Stimulated activated naive B cell treated with anti-CD40 and anti-IgM and Interleukin-4, amounts not matched to agents 10 μg/mL and 1 μg/mL and 100 μg/mL, for 72 hours (primary cell): ENCODE measurements around the gene XRCC5.

Experiments
- ATAC-seq, 2 donors: fragments of 150-1000 bp; cut with Tn5 transposase; replicated peaks; 2 replicates each; pipeline ENCODE4 v1.10.0; 2021; ENCODE audit warnings: moderate library complexity in 1 of 2
- DNase-seq: peaks from one replicate; pipeline ENCODE4 v3.0.0; 2021
- H3K27ac Mint-ChIP-seq: one replicate; pipeline ENCODE4 v1.8.0; 2022; ENCODE audit warnings: mild to moderate bottlenecking, mixed read lengths
- H3K27me3 Mint-ChIP-seq, 2 donors: one replicate each; pipeline ENCODE4 v1.8.0; 2022; ENCODE audit warnings: mixed read lengths in 2 of 2
- H3K36me3 Mint-ChIP-seq, 2 donors: one replicate each; pipeline ENCODE4 v1.8.0; 2022; ENCODE audit warnings: mixed read lengths in 2 of 2, mild to moderate bottlenecking in 1 of 2
- H3K4me1 Mint-ChIP-seq, 2 donors: one replicate each; pipeline ENCODE4 v1.8.0; 2022; ENCODE audit warnings: mixed read lengths in 2 of 2, mild to moderate bottlenecking in 1 of 2
- H3K4me3 Mint-ChIP-seq, 2 donors: one replicate each; pipeline ENCODE4 v1.8.0; 2022; ENCODE audit warnings: mild to moderate bottlenecking in 2 of 2, mixed read lengths in 2 of 2, moderate library complexity in 1 of 2
- H3K9me3 Mint-ChIP-seq, 2 donors: one replicate each; pipeline ENCODE4 v1.8.0; 2022; ENCODE audit warnings: mixed read lengths in 2 of 2, mild to moderate bottlenecking in 1 of 2

The XRCC5 gene

GRCh38 chr2:216144372-216144771 is 35.2 kb downstream of the XRCC5 start:
- H3K9me3 Mint-ChIP-seq = no peaks in the 10 kb centered on the region

GRCh38 chr2:216144857-216145256 is 35.7 kb downstream of the XRCC5 start:
- H3K36me3 Mint-ChIP-seq = peaks cover 38 to 52% of the 10 kb centered on the region in 2 donors
- H3K27me3 Mint-ChIP-seq = no peaks in the 10 kb centered on the region
- no peaks in the 10 kb centered on the region for H3K9me3 Mint-ChIP-seq
- peaks cover 0 to 11% of the 10 kb centered on the region in 2 donors for H3K4me1 Mint-ChIP-seq
- ATAC-seq (no peak), DNase-seq (no peak)
- no peak overlapping the region for H3K4me3 Mint-ChIP-seq
- no peak overlapping the region for H3K27ac Mint-ChIP-seq

More at GRCh38 chr2:216144372-216144771, 35.2 kb downstream of the XRCC5 start:
- no peak overlapping the region for H3K4me3 Mint-ChIP-seq
- no peak for ATAC-seq
- DNase-seq = no peak
- H3K27me3 Mint-ChIP-seq = no peaks in the 10 kb centered on the region
- peaks cover 0 to 11% of the 10 kb centered on the region in 2 donors for H3K4me1 Mint-ChIP-seq
- H3K36me3 Mint-ChIP-seq = peaks cover 33 to 50% of the 10 kb centered on the region in 2 donors
- no peak overlapping the region for H3K27ac Mint-ChIP-seq

GRCh38 chr2:216146573-216146972 is 37.4 kb downstream of the XRCC5 start:
- no peaks in the 10 kb centered on the region for H3K27me3 Mint-ChIP-seq
- H3K27ac Mint-ChIP-seq = no peak overlapping the region
- peaks cover 38 to 48% of the 10 kb centered on the region in 2 donors for H3K36me3 Mint-ChIP-seq
- ATAC-seq (no peak), DNase-seq (no peak)
- H3K9me3 Mint-ChIP-seq = no peaks in the 10 kb centered on the region
- H3K4me1 Mint-ChIP-seq = peaks cover 0 to 9% of the 10 kb centered on the region in 2 donors
- H3K4me3 Mint-ChIP-seq = no peak overlapping the region

- Mint-ChIP-seq H3K4me1 (peaks cover 0 to 11% of the 10 kb centered on the region in 2 donors), H3K36me3 (peaks cover 41 to 51% of the 10 kb centered on the region in 2 donors), H3K4me3 (no peak overlapping the region), H3K9me3 (no peaks in the 10 kb centered on the region), H3K27ac (peak overlapping the region; percentile 78), H3K27me3 (no peaks in the 10 kb centered on the region)
- ATAC-seq (no peak), DNase-seq (no peak)
Measured at GRCh38 chr2:216147172-216148131, 38.3 kb downstream of the XRCC5 start.

- Mint-ChIP-seq H3K9me3 (no peaks in the 10 kb centered on the region), H3K4me3 (no peak overlapping the region), H3K27ac (peak overlapping the region; percentile 4), H3K4me1 (peaks cover 0 to 11% of the 10 kb centered on the region in 2 donors), H3K27me3 (no peaks in the 10 kb centered on the region), H3K36me3 (peaks cover 37 to 52% of the 10 kb centered on the region in 2 donors)
- ATAC-seq = no peak
- DNase-seq = no peak
Measured at GRCh38 chr2:216148983-216149382, 39.8 kb downstream of the XRCC5 start.

GRCh38 chr2:216149741-216150140 is 40.6 kb downstream of the XRCC5 start:
- Mint-ChIP-seq H3K27ac (peak overlapping the region; percentile 11), H3K27me3 (no peaks in the 10 kb centered on the region), H3K4me1 (peaks cover 0 to 11% of the 10 kb centered on the region in 2 donors), H3K9me3 (no peaks in the 10 kb centered on the region), H3K4me3 (no peak overlapping the region), H3K36me3 (peaks cover 40 to 57% of the 10 kb centered on the region in 2 donors)
- no peak for ATAC-seq
- DNase-seq = no peak

GRCh38 chr2:216151313-216152025 is 42.3 kb downstream of the XRCC5 start:
- Mint-ChIP-seq H3K9me3 (no peaks in the 10 kb centered on the region), H3K27me3 (no peaks in the 10 kb centered on the region), H3K27ac (no peak overlapping the region), H3K4me3 (no peak overlapping the region), H3K36me3 (peaks cover 41 to 69% of the 10 kb centered on the region in 2 donors), H3K4me1 (peaks cover 0 to 11% of the 10 kb centered on the region in 2 donors)
- ATAC-seq = no peak
- DNase-seq = no peak

GRCh38 chr2:216155954-216156353 is 46.8 kb downstream of the XRCC5 start:
- H3K36me3 Mint-ChIP-seq = peaks cover 27 to 48% of the 10 kb centered on the region in 2 donors
- peaks cover 0 to 3% of the 10 kb centered on the region in 2 donors for H3K4me1 Mint-ChIP-seq
- ATAC-seq = no peak
- no peaks in the 10 kb centered on the region for H3K27me3 Mint-ChIP-seq
- DNase-seq = no peak
- no peak overlapping the region for H3K27ac Mint-ChIP-seq
- H3K4me3 Mint-ChIP-seq = no peak overlapping the region
- H3K9me3 Mint-ChIP-seq = no peaks in the 10 kb centered on the region

- H3K27me3 Mint-ChIP-seq = no peaks in the 10 kb centered on the region
- no peak for ATAC-seq
Measured at GRCh38 chr2:216156822-216157221, 47.7 kb downstream of the XRCC5 start.

GRCh38 chr2:216159144-216159543 is 50.0 kb downstream of the XRCC5 start:
- Mint-ChIP-seq H3K27me3 (no peaks in the 10 kb centered on the region), H3K9me3 (no peaks in the 10 kb centered on the region), H3K27ac (no peak overlapping the region), H3K4me3 (no peak overlapping the region), H3K4me1 (peaks cover 0 to under 1% of the 10 kb centered on the region in 2 donors), H3K36me3 (peaks cover 35 to 42% of the 10 kb centered on the region in 2 donors)
- ATAC-seq (no peak), DNase-seq (no peak)

More at GRCh38 chr2:216156822-216157221, 47.7 kb downstream of the XRCC5 start:
- Mint-ChIP-seq H3K27ac (peak overlapping the region; percentile 25), H3K4me3 (no peak overlapping the region), H3K4me1 (no peaks in the 10 kb centered on the region), H3K36me3 (peaks cover 24 to 41% of the 10 kb centered on the region in 2 donors), H3K9me3 (no peaks in the 10 kb centered on the region)
- no peak for DNase-seq

GRCh38 chr2:216159646-216160045 is 50.5 kb downstream of the XRCC5 start:
- Mint-ChIP-seq H3K4me3 (no peak overlapping the region), H3K36me3 (peaks cover 32 to 43% of the 10 kb centered on the region in 2 donors), H3K27ac (no peak overlapping the region), H3K9me3 (no peaks in the 10 kb centered on the region), H3K4me1 (peaks cover 1 to 5% of the 10 kb centered on the region in 2 donors), H3K27me3 (no peaks in the 10 kb centered on the region)
- ATAC-seq = no peak
- no peak for DNase-seq

GRCh38 chr2:216160786-216161185 is 51.6 kb downstream of the XRCC5 start:
- Mint-ChIP-seq H3K4me1 (peaks cover 3 to 6% of the 10 kb centered on the region in 2 donors), H3K27ac (no peak overlapping the region), H3K36me3 (peaks cover 32 to 39% of the 10 kb centered on the region in 2 donors), H3K9me3 (no peaks in the 10 kb centered on the region), H3K27me3 (no peaks in the 10 kb centered on the region), H3K4me3 (no peak overlapping the region)
- no peak for ATAC-seq
- DNase-seq = no peak

- Mint-ChIP-seq H3K9me3 (no peaks in the 10 kb centered on the region), H3K4me1 (peaks cover 6 to 7% of the 10 kb centered on the region in 2 donors), H3K36me3 (peaks cover 32 to 36% of the 10 kb centered on the region in 2 donors), H3K4me3 (no peak overlapping the region), H3K27ac (no peak overlapping the region), H3K27me3 (no peaks in the 10 kb centered on the region)
- DNase-seq (no peak), ATAC-seq (no peak)
Measured at GRCh38 chr2:216161967-216162366, 52.8 kb downstream of the XRCC5 start.

GRCh38 chr2:216163518-216163917 is 54.4 kb downstream of the XRCC5 start:
- H3K27ac Mint-ChIP-seq = no peak overlapping the region
- no peaks in the 10 kb centered on the region for H3K9me3 Mint-ChIP-seq
- ATAC-seq (no peak), DNase-seq (no peak)
- H3K4me1 Mint-ChIP-seq = peaks cover 6 to 8% of the 10 kb centered on the region in 2 donors
- no peak overlapping the region for H3K4me3 Mint-ChIP-seq
- no peaks in the 10 kb centered on the region for H3K27me3 Mint-ChIP-seq
- peaks cover 31 to 44% of the 10 kb centered on the region in 2 donors for H3K36me3 Mint-ChIP-seq
